ENCODE results near the gene GATA5. TPM values are rescaled to one million over a fixed set of nuclear protein-coding genes. Genes with fewer than 3 reads are reported as not detected.

Gene GATA5
- total RNA-seq, 4 donors from 2014 or later, result 0.33 to 0.78 (median 0.46) TPM; not detected in 1

- Histone ChIP-seq H3K9me3 (no peaks in the 10 kb centered on the region), H3K4me3 (no peak overlapping the region), H3K27me3 (peaks cover 4 to 96% (median 39%) of the 10 kb centered on the region in 4 donors), H3K36me3 (no peaks in the 10 kb centered on the region), H3K27ac (replicated peaks in 1 of 4) (no peak overlapping the region), H3K4me1 (peaks cover 11 to 31% (median 30%) of the 10 kb centered on the region in 4 donors)
- TF ChIP-seq EP300 (IDR thresholded peaks at IDR 0.05) (no peak), CTCF (IDR thresholded peaks at IDR 0.05) (no peak), POLR2A (IDR thresholded peaks at IDR 0.05; ENCODE audit: low read depth) (no peak), POLR2AphosphoS5 (IDR thresholded peaks at IDR 0.05) (no peak)
- intact Hi-C loops (cut with DNase I), result no loop called here
- WGBS, result 91% methylated on average over 20 of the region's 30 CpGs
- no peak for DNase-seq (ENCODE audit: extremely low spot score)
Observed at GRCh38 chr20:62472941-62473585, 2.7 kb downstream of the GATA5 start.

GRCh38 chr20:62472138-62472940 lies 3.5 kb downstream of the GATA5 start:
- Histone ChIP-seq H3K9me3 (no peaks in the 10 kb centered on the region), H3K4me3 (no peak overlapping the region), H3K27me3 (peaks cover 4 to 96% (median 32%) of the 10 kb centered on the region in 4 donors), H3K27ac (replicated peaks in 1 of 4) (no peak overlapping the region), H3K36me3 (no peaks in the 10 kb centered on the region), H3K4me1 (peaks cover 11 to 31% (median 30%) of the 10 kb centered on the region in 4 donors)
- intact Hi-C loops (cut with DNase I), result no loop called here
- WGBS, result 84% methylated on average over 17 of the region's 23 CpGs
- no peak for TF ChIP-seq EP300 (IDR thresholded peaks at IDR 0.05)
- DNase-seq (ENCODE audit: extremely low spot score), result no peak

- no peak for TF ChIP-seq POLR2AphosphoS5 (IDR thresholded peaks at IDR 0.05)
- TF ChIP-seq CTCF (IDR thresholded peaks at IDR 0.05), result no peak
- TF ChIP-seq EP300 (IDR thresholded peaks at IDR 0.05), result no peak
- no peak for TF ChIP-seq POLR2A (IDR thresholded peaks at IDR 0.05; ENCODE audit: low read depth)
- Histone ChIP-seq H3K27me3 (peaks cover 4 to 98% (median 21%) of the 10 kb centered on the region in 4 donors), H3K27ac (replicated peaks in 1 of 4) (no peak overlapping the region), H3K4me3 (no peak overlapping the region), H3K9me3 (no peaks in the 10 kb centered on the region), H3K36me3 (no peaks in the 10 kb centered on the region), H3K4me1 (peaks cover 3 to 17% (median 16%) of the 10 kb centered on the region in 4 donors)
- DNase-seq (ENCODE audit: extremely low spot score), result no peak
- 87% methylated on average over 12 of the region's 12 CpGs for WGBS
- intact Hi-C loops (cut with DNase I), result no loop called here
Observed at GRCh38 chr20:62470459-62470858, 5.3 kb downstream of the GATA5 start.

- Histone ChIP-seq H3K4me3 (no peak overlapping the region), H3K27ac (replicated peaks in 1 of 4) (no peak overlapping the region), H3K36me3 (no peaks in the 10 kb centered on the region), H3K9me3 (no peaks in the 10 kb centered on the region), H3K4me1 (peaks cover 3 to 12% (median 11%) of the 10 kb centered on the region in 4 donors), H3K27me3 (peaks cover 4 to 98% (median 16%) of the 10 kb centered on the region in 4 donors)
- DNase-seq (ENCODE audit: extremely low spot score), result no peak
- TF ChIP-seq EP300 (IDR thresholded peaks at IDR 0.05), result no peak
- TF ChIP-seq POLR2A (IDR thresholded peaks at IDR 0.05; ENCODE audit: low read depth), result no peak
- no peak for TF ChIP-seq CTCF (IDR thresholded peaks at IDR 0.05)
- TF ChIP-seq POLR2AphosphoS5 (IDR thresholded peaks at IDR 0.05), result no peak
- intact Hi-C loops (cut with DNase I), result no loop called here
- WGBS, result 44% methylated on average over 18 of the region's 18 CpGs
Observed at GRCh38 chr20:62470001-62470400, 5.8 kb downstream of the GATA5 start.

- DNase-seq (ENCODE audit: extremely low spot score), result no peak
- no peaks in the 10 kb centered on the region for H3K9me3 ChIP-seq
- WGBS, result 80% methylated on average over 17 of the region's 17 CpGs
- no peak overlapping the region for H3K27ac ChIP-seq (replicated peaks in 1 of 4)
- no peaks in the 10 kb centered on the region for H3K36me3 ChIP-seq
- H3K4me1 ChIP-seq, result peaks cover 3 to 6% (median 5%) of the 10 kb centered on the region in 4 donors
- no peak overlapping the region for H3K4me3 ChIP-seq
- peaks cover 3 to 92% (median 11%) of the 10 kb centered on the region in 4 donors for H3K27me3 ChIP-seq
- TF ChIP-seq EP300 (IDR thresholded peaks at IDR 0.05), result no peak
- no peak for TF ChIP-seq CTCF (IDR thresholded peaks at IDR 0.05)
- TF ChIP-seq POLR2AphosphoS5 (IDR thresholded peaks at IDR 0.05), result no peak
- intact Hi-C loops (cut with DNase I), result no loop called here
Observed at GRCh38 chr20:62469352-62469751, 6.4 kb downstream of the GATA5 start.

All from esophagus muscularis mucosa (tissue), 4 donors.